ENCODE data around the gene SDC1.

Gene SDC1

GRCh38 chr2:20171445-20171977 lies 53.4 kb downstream of the SDC1 start:
- no peak for TF ChIP-seq CTCF (IDR thresholded peaks at IDR 0.05; ENCODE audit: extremely low read depth, insufficient read depth, missing control alignments)
- no peak for DNase-seq (ENCODE audit: low spot score)
- in situ Hi-C loops (cut with MboI; ENCODE audit: low pct_unique_long_range_greater_than_20kb, low sequenced_read_pairs, unreplicated experiment), result no loop called here

GRCh38 chr2:20170704-20171250 lies 54.2 kb downstream of the SDC1 start:
- DNase-seq (ENCODE audit: low spot score), result no peak
- TF ChIP-seq CTCF (IDR thresholded peaks at IDR 0.05; ENCODE audit: extremely low read depth, insufficient read depth, missing control alignments), result no peak
- in situ Hi-C loops (cut with MboI; ENCODE audit: low pct_unique_long_range_greater_than_20kb, low sequenced_read_pairs, unreplicated experiment), result no loop called here

- no peak for DNase-seq (ENCODE audit: low spot score)
- in situ Hi-C loops (cut with MboI; ENCODE audit: low pct_unique_long_range_greater_than_20kb, low sequenced_read_pairs, unreplicated experiment), result no loop called here
- TF ChIP-seq CTCF (IDR thresholded peaks at IDR 0.05; ENCODE audit: extremely low read depth, insufficient read depth, missing control alignments), result no peak
Observed at GRCh38 chr2:20169796-20170703, 54.9 kb downstream of the SDC1 start.

GRCh38 chr2:20168727-20169696 lies 55.9 kb downstream of the SDC1 start:
- in situ Hi-C loops (cut with MboI; ENCODE audit: low pct_unique_long_range_greater_than_20kb, low sequenced_read_pairs, unreplicated experiment), result no loop called here
- no peak for TF ChIP-seq CTCF (IDR thresholded peaks at IDR 0.05; ENCODE audit: extremely low read depth, insufficient read depth, missing control alignments)
- no peak for DNase-seq (ENCODE audit: low spot score)

GRCh38 chr2:20168048-20168726 lies 56.7 kb downstream of the SDC1 start:
- no peak for TF ChIP-seq CTCF (IDR thresholded peaks at IDR 0.05; ENCODE audit: extremely low read depth, insufficient read depth, missing control alignments)

More at GRCh38 chr2:20168048-20168726, 56.7 kb downstream of the SDC1 start:
- no peak for DNase-seq (ENCODE audit: low spot score)
- in situ Hi-C loops (cut with MboI; ENCODE audit: low pct_unique_long_range_greater_than_20kb, low sequenced_read_pairs, unreplicated experiment), result no loop called here
